ENCODE results near the gene GIPC2.
"Not testable (repeated sequence)": the region's sequence is repeated elsewhere in the genome, so short reads cannot be mapped to it uniquely, and the experiment has no call there.

Gene GIPC2, protein sequence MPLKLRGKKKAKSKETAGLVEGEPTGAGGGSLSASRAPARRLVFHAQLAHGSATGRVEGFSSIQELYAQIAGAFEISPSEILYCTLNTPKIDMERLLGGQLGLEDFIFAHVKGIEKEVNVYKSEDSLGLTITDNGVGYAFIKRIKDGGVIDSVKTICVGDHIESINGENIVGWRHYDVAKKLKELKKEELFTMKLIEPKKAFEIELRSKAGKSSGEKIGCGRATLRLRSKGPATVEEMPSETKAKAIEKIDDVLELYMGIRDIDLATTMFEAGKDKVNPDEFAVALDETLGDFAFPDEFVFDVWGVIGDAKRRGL

DNA sequence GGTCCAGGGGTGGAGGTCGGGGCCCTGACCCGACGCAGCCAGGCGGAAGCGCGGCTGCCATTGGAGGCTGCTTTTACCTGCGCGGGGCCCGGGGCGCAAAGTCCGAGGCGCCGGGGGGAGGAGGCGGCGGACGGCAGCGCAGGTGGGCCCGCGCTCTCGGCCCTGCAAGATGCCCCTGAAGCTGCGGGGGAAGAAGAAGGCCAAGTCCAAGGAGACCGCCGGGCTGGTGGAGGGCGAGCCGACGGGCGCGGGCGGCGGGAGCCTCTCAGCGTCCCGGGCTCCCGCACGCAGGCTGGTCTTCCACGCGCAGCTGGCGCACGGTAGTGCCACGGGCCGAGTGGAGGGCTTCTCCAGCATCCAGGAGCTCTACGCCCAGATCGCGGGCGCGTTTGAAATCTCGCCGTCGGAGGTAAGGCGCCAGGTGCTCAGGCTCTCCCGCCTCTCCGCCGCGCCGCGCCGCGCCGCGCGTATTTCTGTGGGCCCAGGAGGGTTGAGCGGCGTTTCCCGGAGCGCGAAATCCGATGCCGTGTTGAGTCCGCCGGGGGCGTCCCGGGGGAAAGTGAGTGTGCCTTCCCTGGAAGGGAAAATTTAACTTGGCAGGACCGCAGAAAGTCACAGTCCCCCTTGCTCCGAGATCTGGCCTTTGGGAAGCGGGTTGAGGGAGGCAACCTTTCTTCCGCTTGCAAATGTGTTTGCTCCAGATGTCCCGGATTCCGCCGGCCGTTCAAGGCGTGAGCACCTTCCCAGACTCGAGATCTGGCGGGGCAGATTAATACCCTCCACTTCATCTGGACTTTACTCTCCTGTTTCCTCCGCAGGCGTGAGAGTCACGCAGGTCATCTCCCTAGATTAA, at the start of gene GIPC2:
Gene GIPC2, plus strand, starts transcription at position 41 of the 853 bp plus-strand sequence. Its CDS starts 129 bp downstream, at position 170.
- no peak for DNase-seq

DNA sequence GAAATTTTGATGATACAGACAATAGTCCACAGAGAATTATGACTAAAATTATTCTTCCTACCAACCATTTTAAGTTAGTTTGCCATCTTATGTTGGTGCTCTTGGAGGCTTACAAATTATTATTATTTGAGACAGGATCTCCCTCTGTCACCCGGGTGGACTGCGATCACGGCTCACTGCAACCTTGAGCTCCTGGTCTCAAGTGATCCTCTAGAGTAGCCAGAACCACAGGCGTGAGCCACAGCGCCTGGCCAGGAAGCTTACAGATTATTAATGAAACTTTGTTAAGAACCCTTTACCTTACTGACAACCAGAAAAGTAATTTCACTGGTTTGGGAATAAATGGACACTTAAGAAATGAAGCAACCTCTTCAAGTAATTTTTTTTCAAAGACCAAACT, 49.0 kb upstream of the GIPC2 start:
- no peak for DNase-seq

DNA sequence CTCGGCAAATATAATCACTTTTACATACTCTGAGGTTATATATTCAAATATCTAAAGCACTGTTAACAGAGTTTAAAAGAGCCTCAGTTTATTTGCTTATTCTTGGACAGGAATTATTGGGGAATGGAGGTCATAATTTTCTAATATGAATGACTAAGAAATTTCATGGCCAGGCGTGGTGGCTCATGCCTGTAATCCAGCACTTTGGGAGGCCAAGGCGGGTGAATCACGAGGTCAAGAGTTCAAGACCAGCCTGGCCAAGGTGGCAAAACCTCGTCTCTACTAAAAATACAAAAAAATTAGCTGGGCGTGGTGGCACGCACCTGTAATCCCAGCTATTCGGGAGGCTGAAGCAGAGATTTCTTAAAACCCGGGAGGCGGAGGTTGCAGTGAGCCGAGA, 45.2 kb upstream of the GIPC2 start:
- not testable (repeated sequence) for DNase-seq

GRCh38 chr1:78003070-78003746, 42.6 kb upstream of the GIPC2 start:
- DNase-seq: no peak

GRCh38 chr1:78003882-78004718, 41.7 kb upstream of the GIPC2 start:
- DNase-seq: no peak

DNA sequence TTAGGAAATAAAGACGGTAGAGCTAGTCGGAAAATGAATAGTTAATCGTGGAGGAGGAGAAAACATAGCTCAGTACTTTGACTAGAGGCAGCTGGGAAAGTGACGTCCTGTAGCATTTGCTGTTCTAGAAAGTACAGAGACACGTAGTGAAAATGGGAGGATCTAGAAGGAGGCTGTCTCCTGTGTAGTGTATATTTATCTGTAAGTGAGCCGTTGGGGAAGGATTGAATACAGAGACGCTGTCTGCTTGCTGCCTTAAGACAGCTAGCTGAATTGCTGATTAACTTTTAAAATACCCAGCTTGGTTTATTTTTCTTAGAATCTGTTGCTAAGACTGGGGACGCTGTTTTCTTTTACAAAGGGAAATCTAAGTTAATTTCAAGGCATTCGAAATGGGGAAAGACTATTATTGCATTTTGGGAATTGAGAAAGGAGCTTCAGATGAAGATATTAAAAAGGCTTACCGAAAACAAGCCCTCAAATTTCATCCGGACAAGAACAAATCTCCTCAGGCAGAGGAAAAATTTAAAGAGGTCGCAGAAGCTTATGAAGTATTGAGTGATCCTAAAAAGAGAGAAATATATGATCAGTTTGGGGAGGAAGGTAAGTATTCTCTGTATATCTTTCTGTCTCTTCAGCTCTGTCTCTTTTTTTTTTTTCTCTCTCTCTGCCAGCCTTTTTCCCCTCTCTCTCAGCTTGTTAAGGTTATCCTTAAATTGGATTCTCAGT, 40.9 kb upstream of the GIPC2 start, which contains the start of gene DNAJB4:
Gene DNAJB4, plus strand, starts transcription at position 221 of the 729 bp plus-strand sequence. Its CDS starts 172 bp downstream, at position 393.
- no peak for DNase-seq

GRCh38 chr1:78005448-78005722, 40.4 kb upstream of the GIPC2 start:
- no peak for DNase-seq

DNA sequence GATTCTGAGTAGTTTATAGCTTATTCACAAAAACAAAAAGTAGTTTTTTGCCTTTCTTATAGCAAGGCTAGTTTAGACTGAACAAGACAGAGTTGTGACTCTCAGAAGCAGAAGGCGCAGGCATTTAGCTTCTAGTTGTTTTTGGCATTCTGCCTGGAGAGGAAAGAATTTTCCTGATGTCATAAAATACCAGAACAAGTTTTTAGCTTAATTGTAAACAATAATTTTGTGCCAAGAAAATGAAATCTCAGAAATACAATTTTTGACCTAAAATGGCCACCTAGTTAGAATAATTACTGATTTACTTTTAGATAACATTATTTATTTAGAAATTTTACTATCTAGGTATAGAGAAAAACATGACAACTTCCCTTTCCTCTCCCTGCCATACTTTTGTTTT, 40.0 kb upstream of the GIPC2 start:
- no peak for DNase-seq

DNA sequence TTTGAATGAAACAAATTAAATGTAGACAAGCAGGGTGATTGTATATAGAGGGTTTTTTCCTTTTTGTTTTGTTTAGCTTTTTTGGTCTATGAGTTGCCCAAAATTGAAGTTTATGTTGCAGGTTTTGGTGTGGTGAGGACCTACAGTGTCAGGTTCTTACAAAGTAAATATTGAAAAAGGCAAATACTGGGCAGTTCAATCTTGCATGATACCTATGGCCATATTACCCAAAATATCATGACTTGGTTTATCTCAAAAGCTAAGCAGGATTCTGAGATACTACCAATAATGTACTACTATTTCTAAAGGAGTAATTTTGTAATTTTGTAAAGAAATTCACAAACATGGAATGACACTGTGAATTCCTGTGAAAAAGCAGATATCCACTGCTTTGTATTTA, 39.2 kb upstream of the GIPC2 start:
- DNase-seq: no peak

DNA sequence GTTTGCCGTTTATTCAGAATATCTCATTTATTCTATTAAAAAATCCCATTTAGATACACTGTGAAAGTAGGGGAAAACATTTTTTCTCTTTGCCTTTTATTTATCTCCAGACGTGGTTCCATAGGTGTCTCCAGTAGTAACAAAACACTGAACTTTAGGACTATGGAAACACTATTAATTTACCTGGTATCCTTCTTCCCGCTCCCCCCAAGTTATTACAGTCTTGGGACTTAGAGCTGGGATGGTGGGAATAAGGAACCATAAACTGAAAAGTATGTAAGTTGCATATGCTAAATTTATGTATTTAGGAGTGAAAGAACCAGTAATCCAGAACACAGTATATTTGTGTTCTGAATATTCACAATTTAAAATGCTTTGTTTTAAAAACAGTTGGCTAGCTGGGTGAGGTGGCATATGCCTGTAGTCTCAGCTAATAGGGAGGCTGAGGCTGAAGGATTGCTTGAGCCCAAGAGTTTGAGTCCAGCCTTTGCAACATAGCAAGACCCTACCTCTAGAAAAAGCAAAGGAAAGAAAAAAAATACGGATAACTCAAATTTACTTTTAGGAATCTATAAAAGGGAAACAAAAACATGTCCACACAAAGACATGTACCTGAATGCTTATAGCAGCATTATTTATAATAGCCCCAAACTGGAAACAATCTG, 38.0 kb upstream of the GIPC2 start:
- DNase-seq: no peak

DNA sequence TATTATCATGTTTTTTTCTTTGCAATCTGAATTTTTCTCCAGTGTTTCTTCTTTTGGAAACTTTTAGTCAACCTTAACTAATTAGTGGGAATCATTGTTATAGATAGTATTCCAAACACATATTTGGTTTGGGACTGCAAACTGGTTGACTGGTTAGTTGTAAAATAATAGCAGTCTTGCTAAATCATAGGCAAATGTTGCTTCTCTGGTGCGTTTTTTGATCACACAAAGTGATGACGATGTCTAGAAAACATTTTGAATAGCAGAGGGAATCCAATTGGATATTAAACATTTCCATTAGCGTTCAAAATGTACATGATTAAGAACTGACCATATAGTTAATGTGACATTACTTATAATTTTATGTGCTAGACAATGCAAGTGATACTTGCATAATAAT, 36.5 kb upstream of the GIPC2 start:
- DNase-seq: no peak

- DNase-seq: no peak
Observed at GRCh38 chr1:78009836-78010235, 35.9 kb upstream of the GIPC2 start.

GRCh38 chr1:78011050-78011449, 34.7 kb upstream of the GIPC2 start:
- no peak for DNase-seq

DNA sequence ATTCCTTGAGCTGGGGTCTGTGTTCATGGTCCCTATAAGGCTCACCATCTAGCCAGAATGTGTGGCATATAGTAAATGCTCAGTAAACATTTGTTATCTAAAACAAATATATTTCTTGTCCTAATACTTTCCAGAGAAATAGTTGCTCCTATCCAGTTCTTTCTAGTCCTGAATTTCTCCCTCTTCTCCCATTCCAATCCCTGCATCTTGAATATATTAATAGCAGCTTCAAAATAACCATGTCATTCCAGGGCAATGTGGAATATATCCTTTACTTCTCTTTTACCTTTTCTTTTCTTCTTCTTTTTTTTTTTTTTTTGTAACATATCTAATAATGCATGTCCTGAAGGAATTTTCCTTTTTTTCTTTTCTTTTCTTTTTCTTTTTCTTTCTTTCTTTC, 30.6 kb upstream of the GIPC2 start:
- DNase-seq: no peak

DNA sequence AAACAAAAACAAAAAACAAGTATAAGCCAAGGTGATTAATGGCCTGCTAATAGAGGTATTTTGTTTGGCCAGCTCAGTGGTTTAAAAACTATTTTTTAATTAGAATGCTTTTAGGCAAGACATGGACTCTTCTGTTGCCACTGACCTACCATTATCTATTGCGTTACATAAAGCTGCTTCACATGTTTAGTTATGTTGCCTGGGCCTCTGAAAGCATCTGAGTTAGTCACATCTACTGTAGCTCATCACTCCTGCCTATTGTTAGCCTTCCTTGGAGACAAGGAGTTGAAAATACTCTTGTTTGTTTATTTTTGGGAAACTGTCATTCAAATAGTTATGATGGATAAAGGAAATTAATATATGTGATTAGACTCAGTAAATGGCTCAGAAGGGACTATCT, 26.7 kb upstream of the GIPC2 start:
- no peak for DNase-seq

DNA sequence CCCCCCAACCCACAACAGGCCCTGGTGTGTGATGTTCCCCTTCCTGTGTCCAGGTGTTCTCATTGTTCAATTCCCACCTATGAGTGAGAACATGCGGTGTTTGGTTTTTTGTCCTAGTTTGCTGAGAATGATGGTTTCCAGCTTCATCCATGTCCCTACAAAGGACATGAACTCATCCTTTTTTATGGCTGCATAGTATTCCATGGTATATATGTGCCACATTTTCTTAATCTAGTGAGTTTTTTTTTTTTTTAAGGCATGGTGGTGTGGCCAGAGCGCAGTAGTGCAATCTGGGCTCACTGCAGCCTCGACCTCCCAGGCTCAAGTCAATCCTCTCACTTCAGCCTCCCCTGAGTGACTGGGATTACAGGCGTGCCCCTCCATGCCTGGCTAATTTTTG, 24.6 kb upstream of the GIPC2 start:
- DNase-seq: not testable (repeated sequence)

- no peak for DNase-seq
Observed at GRCh38 chr1:78029793-78030192, 16.0 kb upstream of the GIPC2 start.

DNA sequence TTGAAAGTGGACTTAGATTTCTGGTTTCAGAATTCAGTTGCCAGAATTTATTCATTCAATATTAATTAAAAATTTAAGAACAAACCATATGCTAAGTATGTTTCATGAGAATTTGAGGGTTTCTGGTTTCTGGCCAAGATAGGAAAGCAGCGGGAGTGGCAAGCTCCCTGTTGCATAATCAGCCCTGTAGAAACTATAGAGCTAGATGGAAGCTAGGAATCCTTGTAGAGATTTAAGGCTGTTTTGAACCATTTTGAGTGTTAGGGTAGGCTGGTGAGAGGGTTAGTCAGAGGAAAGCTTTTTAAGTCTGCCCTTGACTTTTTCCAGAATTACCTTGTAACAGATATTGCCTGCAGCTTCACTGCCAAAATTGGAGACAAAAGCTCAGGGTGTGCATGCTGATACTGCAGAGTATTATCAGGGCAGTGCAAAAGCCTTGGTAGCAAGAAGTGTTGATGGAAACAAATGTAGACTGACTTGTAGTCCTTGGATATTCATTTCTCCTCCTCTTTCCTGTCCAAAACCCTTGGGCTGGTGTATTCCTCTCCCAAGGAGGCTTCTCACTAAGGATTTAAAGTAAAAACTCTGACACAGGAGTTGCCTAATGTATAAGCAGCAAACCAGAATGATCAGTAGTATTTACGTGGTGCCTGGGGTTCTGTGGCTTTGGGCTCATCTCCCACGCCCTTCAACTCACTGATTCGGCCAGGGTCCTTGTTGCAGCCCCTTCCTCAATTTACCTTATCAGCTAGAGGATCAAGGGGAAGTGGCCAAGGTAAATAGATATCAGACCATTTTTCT, 12.6 kb upstream of the GIPC2 start:
- no peak for DNase-seq

DNA sequence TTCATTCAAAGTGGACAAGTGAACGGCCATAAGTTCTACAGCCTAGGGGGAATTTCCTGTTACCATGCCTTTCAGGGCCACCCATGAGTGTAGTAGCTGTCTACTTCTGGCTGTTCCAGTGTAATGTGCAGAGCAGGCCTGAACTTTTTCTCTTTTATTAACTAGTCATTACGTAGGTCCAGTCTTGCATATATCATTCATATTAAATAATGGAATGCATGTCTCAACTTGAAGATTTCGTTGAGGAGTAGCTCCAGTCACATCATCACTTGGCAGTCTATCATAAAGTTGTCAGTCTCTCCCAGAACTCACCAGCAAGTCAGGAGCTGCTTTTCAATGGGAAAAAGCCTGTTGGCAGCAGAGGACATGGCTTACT, 12.0 kb upstream of the GIPC2 start:
- no peak for DNase-seq

GRCh38 chr1:78035121-78035520, 10.6 kb upstream of the GIPC2 start:
- no peak for DNase-seq

- no peak for DNase-seq
Observed at GRCh38 chr1:78036450-78036849, 9.3 kb upstream of the GIPC2 start.

Data from 8988T (cell line).